ENCODE data around the gene NDUFB6. TPM values are rescaled to one million over a fixed set of nuclear protein-coding genes. Genes with fewer than 3 reads are reported as not detected.

Gene NDUFB6
- total RNA-seq, 1 experiment from 2014 or later: 60.2 TPM

DNA sequence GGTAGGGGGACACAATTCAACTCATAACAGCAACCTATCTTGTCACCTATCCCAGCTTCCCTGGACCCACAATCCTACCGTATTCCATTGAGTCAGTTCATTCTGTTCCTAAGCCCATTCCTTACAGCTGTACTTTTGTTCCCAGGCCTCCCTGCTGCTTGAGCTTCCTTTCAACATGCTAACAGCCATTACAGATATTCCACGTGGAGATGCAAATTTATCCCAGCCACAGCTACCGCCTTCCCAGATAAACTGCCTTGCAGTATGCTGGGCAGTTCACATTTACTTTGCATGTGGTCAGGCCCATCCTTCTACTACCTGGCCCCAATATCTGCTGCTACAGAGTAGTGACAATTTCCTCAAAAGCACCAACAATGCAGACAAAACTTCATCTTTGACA, 70.0 kb downstream of the NDUFB6 start:
- Histone ChIP-seq H3K27ac (ENCODE audit: insufficient read length, low read depth, low read length) (no peak overlapping the region), H3K79me2 (ENCODE audit: insufficient read depth, low read length) (no peaks in the 10 kb centered on the region), H3K23me2 (ENCODE audit: insufficient read length, low read depth, low read length, poor library complexity, severe bottlenecking) (no peaks in the 10 kb centered on the region), H3K27me3 (ENCODE audit: insufficient read depth, low read length) (no peaks in the 10 kb centered on the region), H4K5ac (ENCODE audit: insufficient read length, low read depth, low read length) (no peak overlapping the region), H3K4ac (ENCODE audit: low read depth, low read length) (no peak overlapping the region), H4K8ac (replicated peaks; ENCODE audit: insufficient read length, low read depth, low read length) (no peak overlapping the region), H2BK12ac (ENCODE audit: insufficient read length, low read depth, low read length) (no peak overlapping the region), H2BK120ac (ENCODE audit: low read depth, low read length, poor library complexity, severe bottlenecking) (no peak overlapping the region), H2AFZ (ENCODE audit: low read length) (no peak overlapping the region), H3K23ac (ENCODE audit: insufficient read length, low read depth, low read length) (no peak overlapping the region), H3K14ac (ENCODE audit: insufficient read depth, low read length) (no peak overlapping the region), H2BK5ac (ENCODE audit: insufficient read length, low read length) (no peak overlapping the region), H4K91ac (ENCODE audit: insufficient read length, low read depth, low read length) (no peak overlapping the region), H4K20me1 (ENCODE audit: control insufficient read depth, insufficient read depth, insufficient read length) (no peaks in the 10 kb centered on the region), H2BK20ac (ENCODE audit: low read depth, low read length, poor library complexity, severe bottlenecking) (no peak overlapping the region), H3K4me2 (ENCODE audit: insufficient read depth, insufficient read length, low read length) (no peak overlapping the region), H3K9ac (ENCODE audit: extremely low read depth, insufficient read length, low read length) (no peak overlapping the region), H2AK5ac (ENCODE audit: insufficient read length, low read length) (no peak overlapping the region), H3K9me3 (ENCODE audit: control insufficient read depth, low read depth, low read length) (no peaks in the 10 kb centered on the region), H3T11ph (ENCODE audit: low read length) (no peak overlapping the region), H3K4me1 (ENCODE audit: insufficient read depth, low read length) (no peaks in the 10 kb centered on the region), H3K18ac (ENCODE audit: insufficient read length, low read depth, low read length) (no peak overlapping the region), H2BK15ac (ENCODE audit: low read depth, low read length) (no peak overlapping the region), H3K79me1 (ENCODE audit: insufficient read depth, low read depth, low read length, poor library complexity, severe bottlenecking) (no peaks in the 10 kb centered on the region), H3K56ac (ENCODE audit: insufficient read length, low read depth, low read length) (no peak overlapping the region)
- DNase-seq: no peak
- TF ChIP-seq, protein P1, sequence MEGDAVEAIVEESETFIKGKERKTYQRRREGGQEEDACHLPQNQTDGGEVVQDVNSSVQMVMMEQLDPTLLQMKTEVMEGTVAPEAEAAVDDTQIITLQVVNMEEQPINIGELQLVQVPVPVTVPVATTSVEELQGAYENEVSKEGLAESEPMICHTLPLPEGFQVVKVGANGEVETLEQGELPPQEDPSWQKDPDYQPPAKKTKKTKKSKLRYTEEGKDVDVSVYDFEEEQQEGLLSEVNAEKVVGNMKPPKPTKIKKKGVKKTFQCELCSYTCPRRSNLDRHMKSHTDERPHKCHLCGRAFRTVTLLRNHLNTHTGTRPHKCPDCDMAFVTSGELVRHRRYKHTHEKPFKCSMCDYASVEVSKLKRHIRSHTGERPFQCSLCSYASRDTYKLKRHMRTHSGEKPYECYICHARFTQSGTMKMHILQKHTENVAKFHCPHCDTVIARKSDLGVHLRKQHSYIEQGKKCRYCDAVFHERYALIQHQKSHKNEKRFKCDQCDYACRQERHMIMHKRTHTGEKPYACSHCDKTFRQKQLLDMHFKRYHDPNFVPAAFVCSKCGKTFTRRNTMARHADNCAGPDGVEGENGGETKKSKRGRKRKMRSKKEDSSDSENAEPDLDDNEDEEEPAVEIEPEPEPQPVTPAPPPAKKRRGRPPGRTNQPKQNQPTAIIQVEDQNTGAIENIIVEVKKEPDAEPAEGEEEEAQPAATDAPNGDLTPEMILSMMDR (conservative IDR thresholded peaks at IDR 0.05): no peak
- H3K27ac Mint-ChIP-seq: peak overlapping the region in 2 of 3 experiments; percentile 25 to 80; a peak in 3 of 7 replicates
- H3K4me3 Mint-ChIP-seq: no peak overlapping the region
- peaks cover 8 to 16% (median 13%) of the 10 kb centered on the region in 3 experiments for H3K36me3 Mint-ChIP-seq (ENCODE audit: insufficient read depth in 1 of 3, low read depth in 3 of 3)
- WGBS (ENCODE audit: extremely low coverage, insufficient read length, low lambda C conversion rate): no CpG with 5 or more reads among the region's 3 CpGs
- H3K9me3 Mint-ChIP-seq: peaks cover 0 to 3% of the 10 kb centered on the region in 2 experiments; a peak in 3 of 5 replicates
- H3K4me1 Mint-ChIP-seq: peaks cover 11 to 13% of the 10 kb centered on the region in 2 experiments; a peak in 3 of 4 replicates
- H3K27me3 Mint-ChIP-seq (ENCODE audit: low read depth): no peaks in the 10 kb centered on the region

Other genes starting within 250 kb of the NDUFB6 start
- 44.5 and 45.0 TPM in 2 replicates for gene ACO1, start 188.5 kb downstream of the NDUFB6 start, total RNA-seq (2021)
- 4.1 TPM in 2 replicates for gene RIGI, start 47.0 kb downstream of the NDUFB6 start, total RNA-seq (2021)
- 12.2 and 15.7 TPM in 2 replicates for gene SMIM27, start 20.8 kb downstream of the NDUFB6 start, total RNA-seq (2021)
- 30.2 and 31.9 TPM in 2 replicates for gene TOPORS, start 20.6 kb downstream of the NDUFB6 start, total RNA-seq (2021)
- not detected in 2 replicates for gene TAF1L, start 62.5 kb upstream of the NDUFB6 start, total RNA-seq (2021)
- gene TMEM215, start 210.4 kb upstream of the NDUFB6 start, total RNA-seq (2021): 0.28 and 0.33 TPM in 2 replicates

All from H9 (cell line).